MM.1S (cell line): ENCODE data around the gene COIL.

Experiments used
- DNase-seq: peaks from one replicate; pipeline ENCODE4 v3.0.0-alpha.2; 2015
- H2AFZ ChIP-seq: fragments of 300-600 bp; sonication (generic); 2 replicates; pipeline ENCODE4 v1.6.0; 2016; ENCODE audit warnings: antibody characterized with exemption, low read length
- H3F3A ChIP-seq: fragments of 300-600 bp; sonication (generic); 2 replicates; pipeline ENCODE4 v1.6.1; 2016; ENCODE audit warnings: mild to moderate bottlenecking, antibody characterized with exemption, low read length, moderate library complexity, mixed read lengths; ENCODE audit not compliant: insufficient read depth
- H3K27ac ChIP-seq: fragments of 300-600 bp; sonication (generic); 2 replicates; pipeline ENCODE4 v1.5.1; 2016; ENCODE audit warnings: mild to moderate bottlenecking, low read length
- H3K27me3 ChIP-seq: fragments of 300-600 bp; sonication (generic); replicated peaks from 2 replicates; pipeline ENCODE4 v1.6.0; 2016; ENCODE audit warnings: low read length; ENCODE audit not compliant: insufficient read depth
- H3K36me3 ChIP-seq: fragments of 300-600 bp; sonication (generic); replicated peaks from 2 replicates; pipeline ENCODE4 v1.6.1; 2016; ENCODE audit warnings: mild to moderate bottlenecking, low read length, mixed read lengths; ENCODE audit not compliant: insufficient read depth
- H3K4me1 ChIP-seq: fragments of 300-600 bp; sonication (generic); 2 replicates; pipeline ENCODE4 v1.6.1; 2016; ENCODE audit warnings: low read length, mixed read lengths
- H3K4me2 ChIP-seq: fragments of 300-600 bp; sonication (generic); 2 replicates; pipeline ENCODE4 v1.6.0; 2016; ENCODE audit warnings: low read depth, low read length
- H3K4me3 ChIP-seq: fragments of 300-600 bp; sonication (generic); 2 replicates; pipeline ENCODE4 v1.5.1; 2016; ENCODE audit warnings: low read length, mixed read lengths
- H3K79me2 ChIP-seq: fragments of 300-600 bp; sonication (generic); 2 replicates; pipeline ENCODE4 v1.6.1; 2016; ENCODE audit warnings: mixed run types, low read length, mixed read lengths
- H3K9ac ChIP-seq: fragments of 300-600 bp; sonication (generic); 2 replicates; pipeline ENCODE4 v1.6.1; 2016; ENCODE audit warnings: low read length, mixed read lengths
- H3K9me2 ChIP-seq: fragments of 300-600 bp; sonication (generic); replicated peaks from 2 replicates; pipeline ENCODE4 v1.6.1; 2016; ENCODE audit warnings: mild to moderate bottlenecking, low read length, mixed read lengths; ENCODE audit not compliant: insufficient read depth
- H3K9me3 ChIP-seq: fragments of 300-600 bp; sonication (generic); replicated peaks from 2 replicates; pipeline ENCODE4 v1.6.1; 2016; ENCODE audit warnings: mild to moderate bottlenecking, low read length, mixed read lengths; ENCODE audit not compliant: insufficient read depth
- H4K20me1 ChIP-seq: fragments of 300-600 bp; sonication (generic); 2 replicates; pipeline ENCODE4 v1.6.1; 2016; ENCODE audit warnings: mild to moderate bottlenecking, low read length, moderate library complexity, mixed read lengths; ENCODE audit not compliant: insufficient read depth
- EZH2 ChIP-seq: fragments of 300-600 bp; sonication (generic); optimal IDR thresholded peaks from 2 replicates; pipeline ENCODE3; 2017; ENCODE audit warnings: low read depth, mild to moderate bottlenecking, antibody characterized with exemption, low read length, mixed read lengths
- EZH2phosphoT487 ChIP-seq: fragments of 300-600 bp; sonication (generic); IDR thresholded peaks from 2 replicates; pipeline ENCODE4 v1.6.1; 2018; ENCODE audit warnings: antibody characterized with exemption, low read length
- TF ChIP-seq, protein P1 (sequence below): fragments of 300-600 bp; sonication (generic); IDR thresholded peaks from 2 replicates; pipeline ENCODE4 v1.5.1; 2016; ENCODE audit warnings: antibody characterized with exemption, low read length, mixed read lengths

COIL gene, protein sequence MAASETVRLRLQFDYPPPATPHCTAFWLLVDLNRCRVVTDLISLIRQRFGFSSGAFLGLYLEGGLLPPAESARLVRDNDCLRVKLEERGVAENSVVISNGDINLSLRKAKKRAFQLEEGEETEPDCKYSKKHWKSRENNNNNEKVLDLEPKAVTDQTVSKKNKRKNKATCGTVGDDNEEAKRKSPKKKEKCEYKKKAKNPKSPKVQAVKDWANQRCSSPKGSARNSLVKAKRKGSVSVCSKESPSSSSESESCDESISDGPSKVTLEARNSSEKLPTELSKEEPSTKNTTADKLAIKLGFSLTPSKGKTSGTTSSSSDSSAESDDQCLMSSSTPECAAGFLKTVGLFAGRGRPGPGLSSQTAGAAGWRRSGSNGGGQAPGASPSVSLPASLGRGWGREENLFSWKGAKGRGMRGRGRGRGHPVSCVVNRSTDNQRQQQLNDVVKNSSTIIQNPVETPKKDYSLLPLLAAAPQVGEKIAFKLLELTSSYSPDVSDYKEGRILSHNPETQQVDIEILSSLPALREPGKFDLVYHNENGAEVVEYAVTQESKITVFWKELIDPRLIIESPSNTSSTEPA

DNA sequence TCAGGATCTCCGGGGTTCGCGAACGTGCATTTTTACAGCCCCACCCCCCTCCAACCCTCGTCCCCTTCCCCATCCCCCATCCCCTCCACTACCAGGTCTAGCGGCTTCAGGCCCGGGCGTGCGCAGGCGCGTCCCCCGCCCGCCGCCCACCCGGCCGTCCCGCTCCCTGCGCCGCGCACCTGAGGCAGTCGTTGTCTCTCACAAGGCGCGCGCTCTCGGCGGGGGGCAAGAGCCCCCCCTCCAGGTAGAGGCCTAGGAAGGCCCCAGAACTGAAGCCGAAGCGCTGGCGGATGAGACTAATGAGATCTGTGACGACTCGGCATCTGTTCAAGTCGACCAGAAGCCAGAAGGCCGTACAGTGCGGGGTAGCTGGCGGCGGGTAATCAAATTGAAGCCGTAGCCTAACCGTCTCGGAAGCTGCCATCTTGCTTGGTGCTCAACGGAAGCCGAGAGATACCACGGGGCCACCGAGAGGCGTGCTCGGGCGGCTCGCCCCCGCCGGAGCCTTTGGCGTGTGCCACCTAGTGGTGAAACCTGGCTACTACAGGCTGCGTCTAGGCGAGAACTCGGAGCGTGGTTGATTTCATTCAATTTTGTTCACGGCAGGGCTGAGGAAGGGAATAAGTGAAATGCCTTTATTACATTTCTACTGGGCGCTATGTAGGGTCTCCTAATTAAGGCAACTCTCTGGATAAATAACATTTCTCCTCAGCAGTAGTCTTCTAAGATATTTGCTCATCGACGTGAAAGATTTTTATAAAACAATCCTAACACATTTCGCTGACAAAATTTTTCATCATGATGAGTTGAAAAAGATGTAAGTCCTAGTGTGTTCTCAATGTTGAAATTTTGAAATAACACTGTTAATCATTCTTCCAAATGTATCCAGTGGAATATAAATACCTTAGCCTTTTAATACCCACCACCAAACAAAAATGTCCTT is at the start of gene COIL:
Gene COIL, minus strand, starts transcription at position 455 of the 943 bp plus-strand sequence. Its CDS starts 31 bp downstream, at position 424.
- peaks cover 44% of the 10 kb centered on the region for H3K79me2 ChIP-seq
- H3K9me2 ChIP-seq, result no peaks in the 10 kb centered on the region
- no peak for TF ChIP-seq EZH2
- TF ChIP-seq, protein P1, sequence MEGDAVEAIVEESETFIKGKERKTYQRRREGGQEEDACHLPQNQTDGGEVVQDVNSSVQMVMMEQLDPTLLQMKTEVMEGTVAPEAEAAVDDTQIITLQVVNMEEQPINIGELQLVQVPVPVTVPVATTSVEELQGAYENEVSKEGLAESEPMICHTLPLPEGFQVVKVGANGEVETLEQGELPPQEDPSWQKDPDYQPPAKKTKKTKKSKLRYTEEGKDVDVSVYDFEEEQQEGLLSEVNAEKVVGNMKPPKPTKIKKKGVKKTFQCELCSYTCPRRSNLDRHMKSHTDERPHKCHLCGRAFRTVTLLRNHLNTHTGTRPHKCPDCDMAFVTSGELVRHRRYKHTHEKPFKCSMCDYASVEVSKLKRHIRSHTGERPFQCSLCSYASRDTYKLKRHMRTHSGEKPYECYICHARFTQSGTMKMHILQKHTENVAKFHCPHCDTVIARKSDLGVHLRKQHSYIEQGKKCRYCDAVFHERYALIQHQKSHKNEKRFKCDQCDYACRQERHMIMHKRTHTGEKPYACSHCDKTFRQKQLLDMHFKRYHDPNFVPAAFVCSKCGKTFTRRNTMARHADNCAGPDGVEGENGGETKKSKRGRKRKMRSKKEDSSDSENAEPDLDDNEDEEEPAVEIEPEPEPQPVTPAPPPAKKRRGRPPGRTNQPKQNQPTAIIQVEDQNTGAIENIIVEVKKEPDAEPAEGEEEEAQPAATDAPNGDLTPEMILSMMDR, result peak; percentile 98
- peak within 1 kb of the TSS; percentile 85 for H3K27ac ChIP-seq
- no peaks in the 10 kb centered on the region for H3F3A ChIP-seq
- peak within 1 kb of the TSS; percentile 92 for H2AFZ ChIP-seq
- DNase-seq, result peak; percentile 92
- H3K4me1 ChIP-seq, result 0 out of 2 replicates have a peak, but pooled peaks cover 6% of the 10 kb centered on the region
- H4K20me1 ChIP-seq, result no peaks in the 10 kb centered on the region
- peak within 1 kb of the TSS; percentile 43 for H3K4me2 ChIP-seq
- peak within 1 kb of the TSS; percentile 97 for H3K9ac ChIP-seq
- H3K9me3 ChIP-seq, result no peaks in the 10 kb centered on the region
- H3K36me3 ChIP-seq, result no peaks in the 10 kb centered on the region
- peak within 1 kb of the TSS; percentile 97 for H3K4me3 ChIP-seq
- no peaks in the 10 kb centered on the region for H3K27me3 ChIP-seq

DNA sequence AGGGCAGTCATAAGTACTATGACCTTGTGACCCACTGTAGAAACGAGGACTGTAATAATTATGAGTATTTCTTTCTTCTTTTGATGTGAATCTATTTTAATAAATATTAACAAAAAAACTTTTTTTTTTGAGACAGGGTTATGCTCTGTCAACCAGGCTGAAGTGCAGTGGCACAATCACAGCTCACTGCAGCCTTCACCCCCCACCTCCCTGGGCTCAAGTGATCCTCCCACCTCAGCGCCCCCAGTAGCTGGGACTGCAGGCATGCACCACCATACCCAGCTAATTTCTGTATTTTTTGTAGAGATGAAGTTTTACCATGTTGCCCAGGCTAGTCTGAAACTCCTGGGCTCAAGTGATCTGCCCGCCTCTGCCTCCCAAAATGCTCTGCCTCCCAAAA is 49.6 kb upstream of the COIL start:
- no peak overlapping the region for H3K4me3 ChIP-seq
- peaks cover 7% of the 10 kb centered on the region for H3K4me1 ChIP-seq
- no peaks in the 10 kb centered on the region for H4K20me1 ChIP-seq
- no peak overlapping the region for H3K4me2 ChIP-seq
- H3K27me3 ChIP-seq, result no peaks in the 10 kb centered on the region
- no peak overlapping the region for H3K27ac ChIP-seq
- no peak overlapping the region for H3K9ac ChIP-seq
- no peak for DNase-seq
- no peaks in the 10 kb centered on the region; the same call in 1 of the 2 replicates for H3F3A ChIP-seq
- H3K9me2 ChIP-seq, result no peaks in the 10 kb centered on the region
- H3K9me3 ChIP-seq, result no peaks in the 10 kb centered on the region
- TF ChIP-seq EZH2 (no peak), EZH2phosphoT487 (no peak)
- TF ChIP-seq, protein P1, result no peak
- H3K36me3 ChIP-seq, result no peaks in the 10 kb centered on the region
- H2AFZ ChIP-seq, result peak overlapping the region; percentile 26; the same call in 1 of the 2 replicates
- H3K79me2 ChIP-seq, result no peaks in the 10 kb centered on the region

DNA sequence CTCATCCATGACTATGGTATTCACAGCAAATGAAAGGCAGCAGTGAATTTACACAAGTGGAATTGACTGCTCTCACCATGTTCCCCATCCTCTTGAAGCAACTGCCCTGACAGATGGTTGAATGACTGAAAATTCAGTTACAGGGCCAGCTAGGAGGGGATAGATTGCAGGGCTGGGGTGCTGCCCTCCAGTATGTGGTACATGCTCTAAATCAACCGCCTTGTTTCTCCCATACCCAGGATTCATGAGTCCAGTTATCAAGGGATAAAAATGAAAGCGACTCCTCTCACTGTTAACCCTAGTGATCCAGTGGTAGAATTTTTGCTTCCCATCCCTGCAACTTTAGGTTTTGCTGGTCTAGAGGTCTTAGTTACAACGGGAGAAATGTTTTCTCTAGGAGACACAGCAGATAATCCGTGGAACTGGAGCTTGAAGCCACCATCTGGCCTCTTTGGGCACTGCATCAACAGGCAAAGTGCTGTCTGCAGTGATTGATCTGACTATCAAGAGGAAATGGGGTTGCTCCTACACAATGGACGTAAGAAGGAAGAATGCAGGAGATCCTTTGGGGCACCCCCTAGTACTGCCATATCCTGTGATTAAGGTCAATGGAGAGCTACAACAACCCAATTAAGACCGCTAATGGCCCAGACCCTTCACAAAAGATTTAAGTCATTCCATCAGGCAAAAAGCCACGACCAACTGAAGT is 49.0 kb upstream of the COIL start:
- Histone ChIP-seq H3F3A (peaks cover 5% of the 10 kb centered on the region; the same call in 1 of the 2 replicates), H3K4me3 (no peak overlapping the region), H4K20me1 (no peaks in the 10 kb centered on the region), H3K9me3 (no peaks in the 10 kb centered on the region), H3K4me1 (peaks cover 13% of the 10 kb centered on the region), H3K4me2 (no peak overlapping the region), H3K79me2 (no peaks in the 10 kb centered on the region), H3K36me3 (no peaks in the 10 kb centered on the region), H3K9ac (no peak overlapping the region), H3K27ac (no peak overlapping the region), H3K27me3 (no peaks in the 10 kb centered on the region), H3K9me2 (no peaks in the 10 kb centered on the region), H2AFZ (peak overlapping the region; percentile 26; the same call in 1 of the 2 replicates)
- DNase-seq, result peak; percentile 53
- TF ChIP-seq, protein P1, result peak; percentile 79
- no peak for TF ChIP-seq EZH2
- TF ChIP-seq EZH2phosphoT487, result no peak
